HUES6 (cell line): ENCODE data around the gene ASCC1.
A peak's percentile ranks its signal among the peaks of the same experiment; 100 is the strongest.

Source experiments
- H3K27ac ChIP-seq: 2 replicates; pipeline ENCODE4 v1.7.0; 2013; ENCODE audit warnings: low read depth, mild to moderate bottlenecking, low read length, inconsistent platforms
- H3K27me3 ChIP-seq: 2 replicates; pipeline ENCODE4 v1.6.1; 2013; ENCODE audit warnings: low read length; ENCODE audit not compliant: control insufficient read depth, insufficient read depth
- H3K36me3 ChIP-seq: 2 replicates; pipeline ENCODE4 v1.6.1; 2013; ENCODE audit warnings: low read length; ENCODE audit not compliant: control insufficient read depth, insufficient read depth
- H3K4me1 ChIP-seq: 2 replicates; pipeline ENCODE4 v1.6.1; 2013; ENCODE audit warnings: low read length; ENCODE audit not compliant: control insufficient read depth, insufficient read depth
- H3K4me3 ChIP-seq: 2 replicates; pipeline ENCODE4 v1.5.1; 2013; ENCODE audit warnings: low read depth, low read length
- H3K9ac ChIP-seq: one replicate; pipeline ENCODE4 v1.6.1; 2013; ENCODE audit warnings: mild to moderate bottlenecking, low read length
- H3K9me3 ChIP-seq: 2 replicates; pipeline ENCODE4 v1.6.1; 2013; ENCODE audit warnings: low read depth, low read length; ENCODE audit not compliant: control insufficient read depth, insufficient read depth

ASCC1 gene, protein sequence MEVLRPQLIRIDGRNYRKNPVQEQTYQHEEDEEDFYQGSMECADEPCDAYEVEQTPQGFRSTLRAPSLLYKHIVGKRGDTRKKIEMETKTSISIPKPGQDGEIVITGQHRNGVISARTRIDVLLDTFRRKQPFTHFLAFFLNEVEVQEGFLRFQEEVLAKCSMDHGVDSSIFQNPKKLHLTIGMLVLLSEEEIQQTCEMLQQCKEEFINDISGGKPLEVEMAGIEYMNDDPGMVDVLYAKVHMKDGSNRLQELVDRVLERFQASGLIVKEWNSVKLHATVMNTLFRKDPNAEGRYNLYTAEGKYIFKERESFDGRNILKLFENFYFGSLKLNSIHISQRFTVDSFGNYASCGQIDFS

GRCh38 chr10:72215611-72216549 lies at the start of gene ASCC1, which contains the start of gene ANAPC16:
TSS of gene ASCC1 (minus strand) at chr10:72216276. CDS start at chr10:72213298, 2,978 bp downstream.
TSS of gene ANAPC16 (plus strand) at chr10:72216012. CDS start at chr10:72223915, 7,903 bp downstream.
- peaks cover 8% of the 10 kb centered on the region; the same call in 1 of the 2 replicates for H3K4me1 ChIP-seq
- H3K9me3 ChIP-seq, result no peaks in the 10 kb centered on the region
- peak within 1 kb of the TSS; percentile 85 for H3K4me3 ChIP-seq
- H3K36me3 ChIP-seq, result peaks cover 18% of the 10 kb centered on the region
- H3K27me3 ChIP-seq, result no peaks in the 10 kb centered on the region
- H3K27ac ChIP-seq, result peak within 1 kb of the TSS; percentile 94
- peak within 1 kb of the TSS; percentile 96 for H3K9ac ChIP-seq

DNA sequence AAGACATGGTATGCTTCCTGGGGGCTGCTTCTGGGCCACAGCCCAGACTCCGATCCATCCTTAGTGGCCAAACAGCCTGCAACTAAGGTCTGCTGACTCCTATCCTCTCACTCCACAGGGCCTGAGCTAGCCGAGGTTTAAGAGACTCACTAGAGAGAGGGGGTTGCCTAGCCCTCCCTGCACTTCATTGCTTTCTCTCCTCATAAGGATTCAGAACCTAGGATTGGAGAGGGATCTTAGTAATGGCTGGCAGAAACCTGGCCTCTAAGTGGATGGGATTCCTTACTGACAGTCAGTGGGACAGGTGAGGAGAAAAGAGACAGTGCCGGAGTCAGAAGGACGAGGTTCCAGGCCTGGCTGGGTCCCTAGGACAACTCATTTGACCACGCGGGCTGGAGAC lies 49.4 kb upstream of the ASCC1 start:
- no peak overlapping the region for H3K27ac ChIP-seq
- H3K9ac ChIP-seq, result peak overlapping the region; percentile 22
- H3K9me3 ChIP-seq, result no peaks in the 10 kb centered on the region
- H3K36me3 ChIP-seq, result no peaks in the 10 kb centered on the region
- peaks cover 44% of the 10 kb centered on the region for H3K4me1 ChIP-seq
- no peaks in the 10 kb centered on the region for H3K27me3 ChIP-seq
- no peak overlapping the region for H3K4me3 ChIP-seq

GRCh38 chr10:72264536-72264935 lies 48.5 kb upstream of the ASCC1 start:
- Histone ChIP-seq H3K27ac (no peak overlapping the region), H3K4me3 (no peak overlapping the region), H3K27me3 (no peaks in the 10 kb centered on the region), H3K9ac (no peak overlapping the region), H3K9me3 (no peaks in the 10 kb centered on the region), H3K36me3 (no peaks in the 10 kb centered on the region), H3K4me1 (peaks cover 53% of the 10 kb centered on the region)

DNA sequence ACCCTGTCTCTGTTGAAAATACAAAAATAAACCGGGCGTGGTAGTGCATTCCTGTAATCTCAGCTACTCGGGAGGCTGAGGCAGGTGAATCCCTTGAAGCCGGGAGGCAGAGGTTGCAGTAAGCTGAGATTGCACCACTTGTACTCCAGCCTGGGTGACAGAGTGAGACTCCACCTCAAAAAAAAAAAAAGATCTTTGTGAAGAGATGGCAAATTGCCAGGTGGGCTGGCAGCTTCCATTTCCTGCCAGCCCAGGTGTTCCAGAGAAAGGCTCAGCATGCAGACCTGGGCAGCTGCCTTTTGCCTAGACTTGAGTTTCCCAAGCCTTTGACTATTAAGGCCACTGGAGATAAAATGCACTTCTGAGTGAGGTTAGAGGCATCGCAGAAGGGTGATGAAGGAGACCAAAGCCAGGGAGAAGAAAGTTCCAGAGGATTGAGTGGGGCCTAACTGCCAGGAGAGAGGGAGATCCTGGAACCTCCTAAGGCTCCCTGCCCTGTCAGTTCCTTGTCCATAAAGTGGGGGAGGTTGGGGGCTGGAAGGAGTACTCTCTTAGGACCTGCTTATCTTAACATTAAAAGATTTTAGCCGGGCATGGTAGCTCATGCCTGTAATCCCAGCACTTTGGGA lies 47.7 kb upstream of the ASCC1 start:
- H3K4me1 ChIP-seq, result peaks cover 58% of the 10 kb centered on the region
- no peaks in the 10 kb centered on the region for H3K9me3 ChIP-seq
- H3K27ac ChIP-seq, result no peak overlapping the region
- no peak overlapping the region for H3K9ac ChIP-seq
- H3K4me3 ChIP-seq, result no peak overlapping the region
- H3K27me3 ChIP-seq, result no peaks in the 10 kb centered on the region
- no peaks in the 10 kb centered on the region for H3K36me3 ChIP-seq

GRCh38 chr10:72261784-72262404 lies 45.8 kb upstream of the ASCC1 start:
- no peaks in the 10 kb centered on the region for H3K36me3 ChIP-seq
- peak overlapping the region; percentile 94 for H3K27ac ChIP-seq
- H3K9ac ChIP-seq, result peak overlapping the region; percentile 76
- H3K27me3 ChIP-seq, result no peaks in the 10 kb centered on the region
- H3K4me3 ChIP-seq, result peak overlapping the region; percentile 61
- H3K4me1 ChIP-seq, result peaks cover 53% of the 10 kb centered on the region
- H3K9me3 ChIP-seq, result no peaks in the 10 kb centered on the region

GRCh38 chr10:72260976-72261783 lies 45.1 kb upstream of the ASCC1 start:
- Histone ChIP-seq H3K9me3 (no peaks in the 10 kb centered on the region), H3K4me3 (peak overlapping the region; percentile 61), H3K4me1 (peaks cover 52% of the 10 kb centered on the region), H3K9ac (peak overlapping the region; percentile 76), H3K27ac (peak overlapping the region; percentile 94), H3K36me3 (no peaks in the 10 kb centered on the region), H3K27me3 (no peaks in the 10 kb centered on the region)

DNA sequence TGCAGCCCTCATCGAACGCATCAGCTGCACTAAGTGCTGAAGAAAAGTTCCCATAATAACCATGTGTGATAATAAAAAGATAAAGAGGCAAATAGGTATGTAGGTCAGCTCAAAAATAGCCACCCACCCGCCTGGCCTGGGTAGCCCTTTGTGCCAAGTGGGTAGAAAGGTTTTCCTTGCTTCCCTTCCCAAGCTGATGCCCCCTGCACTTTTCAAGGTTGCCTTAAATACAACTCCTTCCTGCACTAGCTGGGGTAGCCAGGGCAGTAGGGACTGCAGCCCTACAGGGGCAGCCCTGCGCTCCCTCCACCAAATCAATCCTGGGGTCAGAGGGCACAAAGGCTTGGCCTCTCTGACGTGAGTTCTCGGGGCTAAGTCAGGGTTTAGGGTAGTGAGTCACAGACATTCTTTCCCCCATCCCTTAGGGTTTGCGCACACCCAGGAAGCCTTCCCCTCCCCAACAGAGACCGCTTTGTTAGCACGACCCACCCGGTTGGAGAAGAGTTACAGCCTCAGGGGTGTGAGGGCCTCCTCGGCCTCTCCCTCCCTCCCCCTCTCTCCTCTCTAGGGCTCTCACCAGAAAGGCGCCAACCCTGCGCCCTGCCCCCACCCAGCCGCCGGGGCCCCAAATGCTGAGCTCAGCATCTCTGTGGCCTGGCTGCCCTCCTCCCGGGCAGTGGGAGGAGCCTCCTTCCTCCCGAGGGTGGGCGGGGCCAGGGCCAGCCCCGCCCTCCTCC lies 44.3 kb upstream of the ASCC1 start:
- Histone ChIP-seq H3K36me3 (no peaks in the 10 kb centered on the region), H3K27me3 (no peaks in the 10 kb centered on the region), H3K4me3 (peak overlapping the region; percentile 61), H3K27ac (peak overlapping the region; percentile 94), H3K4me1 (peaks cover 46% of the 10 kb centered on the region), H3K9ac (peak overlapping the region; percentile 70), H3K9me3 (no peaks in the 10 kb centered on the region)

- no peaks in the 10 kb centered on the region for H3K27me3 ChIP-seq
- no peaks in the 10 kb centered on the region for H3K36me3 ChIP-seq
- peak overlapping the region; percentile 70 for H3K9ac ChIP-seq
- peak overlapping the region; percentile 31; the same call in 1 of the 2 replicates for H3K4me3 ChIP-seq
- peak overlapping the region; percentile 89 for H3K27ac ChIP-seq
- H3K9me3 ChIP-seq, result no peaks in the 10 kb centered on the region
- H3K4me1 ChIP-seq, result peaks cover 48% of the 10 kb centered on the region
Measured at GRCh38 chr10:72259491-72260238, 43.6 kb upstream of the ASCC1 start.

DNA sequence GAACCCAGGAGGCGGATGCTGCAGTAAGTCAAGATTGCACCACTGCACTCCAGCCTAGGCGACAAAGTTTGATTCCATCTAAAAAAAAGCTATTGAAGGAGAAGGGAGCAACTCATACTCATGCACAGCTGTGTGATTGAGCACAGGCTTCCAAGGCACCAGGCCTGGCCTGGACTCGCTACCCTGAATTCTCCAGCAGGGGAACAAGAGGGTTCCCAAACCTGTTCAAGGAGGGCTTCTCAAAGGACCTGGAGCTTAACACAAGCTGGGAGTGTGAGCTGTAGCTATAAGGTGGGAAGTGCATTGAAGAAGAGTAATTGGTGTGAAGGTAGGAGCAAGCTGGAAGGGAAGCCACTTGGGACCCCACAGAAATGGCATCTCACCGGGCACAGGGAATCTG lies 42.5 kb upstream of the ASCC1 start:
- Histone ChIP-seq H3K4me1 (peaks cover 45% of the 10 kb centered on the region), H3K36me3 (no peaks in the 10 kb centered on the region), H3K9ac (no peak overlapping the region), H3K4me3 (no peak overlapping the region), H3K9me3 (no peaks in the 10 kb centered on the region), H3K27ac (no peak overlapping the region), H3K27me3 (no peaks in the 10 kb centered on the region)
